Measurements from ENCODE around the gene COPS8.

DNA sequence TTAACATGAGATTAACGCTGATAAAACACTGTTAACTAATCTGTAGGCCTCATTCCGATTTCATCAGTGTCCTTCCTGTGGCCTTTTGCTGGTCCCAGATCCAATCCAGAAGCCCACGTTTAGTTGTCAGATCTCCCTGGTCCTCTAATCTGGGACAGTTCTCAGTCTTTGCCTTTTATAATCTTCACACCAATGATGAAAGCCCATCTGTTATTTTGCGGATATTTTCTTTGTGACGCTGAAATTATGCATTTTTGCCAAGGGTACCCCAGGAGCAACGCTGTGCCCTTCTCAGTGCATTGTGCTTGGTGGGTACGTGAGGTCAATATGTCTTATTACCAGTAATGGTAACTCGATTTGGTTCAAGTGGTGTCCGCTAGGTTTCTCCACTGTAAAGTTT is 51.1 kb downstream of the COPS8 start:
- TF ChIP-seq POLR2A (IDR thresholded peaks at IDR 0.05) (no peak), POLR2AphosphoS5 (IDR thresholded peaks at IDR 0.05) (no peak)
- TF ChIP-seq, protein P1, sequence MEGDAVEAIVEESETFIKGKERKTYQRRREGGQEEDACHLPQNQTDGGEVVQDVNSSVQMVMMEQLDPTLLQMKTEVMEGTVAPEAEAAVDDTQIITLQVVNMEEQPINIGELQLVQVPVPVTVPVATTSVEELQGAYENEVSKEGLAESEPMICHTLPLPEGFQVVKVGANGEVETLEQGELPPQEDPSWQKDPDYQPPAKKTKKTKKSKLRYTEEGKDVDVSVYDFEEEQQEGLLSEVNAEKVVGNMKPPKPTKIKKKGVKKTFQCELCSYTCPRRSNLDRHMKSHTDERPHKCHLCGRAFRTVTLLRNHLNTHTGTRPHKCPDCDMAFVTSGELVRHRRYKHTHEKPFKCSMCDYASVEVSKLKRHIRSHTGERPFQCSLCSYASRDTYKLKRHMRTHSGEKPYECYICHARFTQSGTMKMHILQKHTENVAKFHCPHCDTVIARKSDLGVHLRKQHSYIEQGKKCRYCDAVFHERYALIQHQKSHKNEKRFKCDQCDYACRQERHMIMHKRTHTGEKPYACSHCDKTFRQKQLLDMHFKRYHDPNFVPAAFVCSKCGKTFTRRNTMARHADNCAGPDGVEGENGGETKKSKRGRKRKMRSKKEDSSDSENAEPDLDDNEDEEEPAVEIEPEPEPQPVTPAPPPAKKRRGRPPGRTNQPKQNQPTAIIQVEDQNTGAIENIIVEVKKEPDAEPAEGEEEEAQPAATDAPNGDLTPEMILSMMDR (IDR thresholded peaks at IDR 0.05), result no peak

Data from sigmoid colon (tissue), 4 donors.